GM18909 (cell line): ENCODE results near the gene PDGFRA.
"Not testable (repeated sequence)": the region's sequence is repeated elsewhere in the genome, so short reads cannot be mapped to it uniquely, and the experiment has no call there.

Source experiments
- ATAC-seq: cut with Tn5 transposase; IDR thresholded peaks from one replicate; pipeline ENCODE4 v1.9.1; 2021; ENCODE audit warnings: mild to moderate bottlenecking; ENCODE audit not compliant: unreplicated experiment, poor library complexity

The PDGFRA gene

DNA sequence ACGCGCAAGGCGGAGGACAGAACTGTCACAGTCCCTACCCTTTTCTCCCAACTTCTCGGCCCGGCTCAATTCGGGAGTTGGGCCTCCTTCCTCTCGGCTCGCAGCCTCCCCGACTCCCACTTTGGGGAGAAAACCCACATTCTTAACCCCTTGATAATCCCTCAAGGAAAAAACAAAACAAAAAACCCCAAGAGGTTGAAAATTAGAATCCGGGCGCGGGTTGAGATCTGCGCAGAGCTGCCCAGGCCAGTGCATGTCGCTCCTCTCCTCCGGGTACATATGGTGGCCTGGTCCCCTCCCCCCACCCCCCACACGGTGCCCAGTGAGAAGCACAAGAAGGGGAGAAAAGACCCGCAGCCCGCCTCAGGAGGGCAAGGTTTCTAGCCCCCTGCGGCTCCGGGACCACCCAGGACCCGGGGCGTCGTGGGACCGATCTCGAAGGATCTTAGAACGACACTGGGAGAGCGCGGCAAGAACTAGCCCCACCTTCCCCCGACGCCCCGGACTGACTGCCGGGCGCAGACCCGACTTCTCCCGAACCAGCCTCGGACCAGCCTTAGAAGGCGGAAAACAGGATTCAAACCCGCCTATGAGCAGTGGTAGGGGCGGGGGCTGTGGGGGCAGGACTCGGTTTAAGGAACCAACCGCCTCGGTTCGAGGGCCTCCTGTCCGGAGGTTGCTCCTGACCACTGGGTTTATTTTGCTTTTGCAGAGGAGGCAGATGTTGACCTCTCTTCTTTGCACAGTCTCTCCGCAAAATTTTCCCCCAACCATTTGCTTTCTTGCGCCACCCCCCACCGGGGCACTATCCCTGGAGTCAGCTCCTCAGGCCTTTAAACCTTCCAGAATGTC is 2.5 kb upstream of the PDGFRA start:
- ATAC-seq = no peak

DNA sequence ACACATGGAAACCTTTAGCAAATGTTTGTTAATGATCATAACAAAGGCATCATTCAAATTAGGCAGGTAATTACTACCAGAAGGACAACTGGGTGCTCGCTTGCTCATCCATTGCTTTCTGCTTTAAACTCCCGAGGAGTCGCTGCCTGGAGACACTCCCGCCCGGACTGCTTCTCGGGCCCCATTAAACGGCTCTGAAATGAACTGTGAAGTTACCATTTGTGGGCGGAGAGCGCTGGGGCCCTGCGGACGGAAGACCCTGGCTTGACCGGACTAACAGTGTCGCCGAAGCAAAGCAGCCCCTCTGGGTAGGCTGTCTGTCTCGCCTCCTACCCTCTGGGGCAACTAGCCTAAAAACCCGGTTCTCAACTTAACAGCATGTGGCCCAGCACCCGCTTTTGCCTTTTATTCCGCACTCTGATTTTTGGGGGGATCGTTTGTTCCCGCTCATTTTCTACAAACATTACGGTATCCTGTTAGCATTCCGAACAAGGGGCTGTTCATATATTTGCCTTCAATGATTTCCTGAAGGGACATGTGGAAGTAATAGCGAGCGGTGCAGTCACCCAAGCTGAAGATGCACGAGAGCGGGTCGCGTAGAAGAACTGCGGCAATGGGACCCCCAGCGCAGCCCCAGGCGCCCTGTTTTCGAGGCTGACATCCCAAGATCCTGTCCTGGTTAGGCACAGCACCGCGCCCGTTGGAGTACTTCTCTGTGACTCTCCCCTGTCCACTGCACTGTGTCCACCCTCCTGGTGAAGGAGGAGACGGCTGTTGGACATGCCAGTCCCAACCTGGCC is 1.6 kb upstream of the PDGFRA start:
- ATAC-seq = peak; percentile 26

GRCh38 chr4:54228056-54228527 is 1.0 kb upstream of the PDGFRA start:
- peak; percentile 56 for ATAC-seq

GRCh38 chr4:54228546-54228945 is 547 bp upstream of the PDGFRA start:
- no peak for ATAC-seq

DNA sequence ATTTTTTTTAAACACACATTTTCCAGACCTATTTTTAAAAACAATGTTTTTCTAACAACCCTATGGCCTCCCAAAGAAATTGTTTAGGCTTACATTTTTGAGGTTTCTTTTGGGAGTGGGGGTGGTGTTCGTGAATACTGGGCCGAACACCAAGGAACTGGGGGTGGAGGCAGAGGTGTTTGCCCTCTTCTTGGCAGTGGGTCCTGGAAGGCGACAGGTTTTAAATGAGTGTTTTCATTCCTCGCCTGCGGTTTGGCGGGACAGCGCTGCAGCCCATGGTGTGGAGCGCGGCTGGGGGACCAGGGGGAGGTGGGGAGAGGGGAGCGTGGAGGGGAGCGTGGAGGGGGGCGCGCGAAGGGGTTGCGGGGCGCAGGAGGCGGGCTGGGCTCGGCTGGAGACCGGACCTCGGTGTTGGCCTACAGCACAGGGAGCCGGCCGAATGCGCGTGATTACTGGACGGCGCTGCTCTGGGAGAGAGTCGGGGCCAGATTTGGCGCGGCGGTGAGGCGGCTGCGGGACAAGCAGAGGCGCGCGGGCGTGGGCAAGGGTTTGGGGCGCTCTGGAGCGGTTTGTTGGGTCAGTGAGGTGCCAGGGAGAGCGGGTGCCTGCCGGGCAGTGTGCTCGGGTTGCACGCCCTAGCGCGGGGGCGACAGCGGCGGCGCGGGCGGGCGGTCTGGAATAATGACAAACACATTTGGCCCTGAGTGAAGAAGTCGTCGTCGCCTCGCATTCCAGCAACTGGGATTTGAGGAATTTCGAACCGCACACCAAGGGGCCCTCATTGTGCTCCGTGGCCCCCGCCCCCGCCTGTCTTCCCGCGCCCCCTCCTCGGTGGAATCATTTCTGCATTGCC is 764 bp downstream of the PDGFRA start:
- no peak for ATAC-seq

- ATAC-seq = no peak
Observed at GRCh38 chr4:54230484-54231418, 1.7 kb downstream of the PDGFRA start.

DNA sequence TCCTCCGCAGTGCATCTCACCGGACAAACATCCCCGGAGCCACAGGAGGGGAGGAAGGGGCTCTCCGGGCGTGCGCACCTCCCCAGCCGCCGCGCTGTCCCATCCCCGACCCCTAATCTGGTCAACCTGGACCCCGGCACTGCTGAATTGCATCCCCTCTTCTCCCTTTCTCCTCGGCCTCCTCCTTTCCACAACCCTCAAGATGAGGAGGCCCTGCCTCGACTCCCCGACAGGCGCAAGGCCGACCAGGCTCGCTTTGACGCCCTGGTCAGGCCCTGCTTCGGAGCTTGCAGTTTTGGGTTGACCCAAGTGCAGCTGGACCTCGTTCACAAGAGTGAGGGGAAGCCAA is 2.3 kb downstream of the PDGFRA start:
- ATAC-seq = no peak

DNA sequence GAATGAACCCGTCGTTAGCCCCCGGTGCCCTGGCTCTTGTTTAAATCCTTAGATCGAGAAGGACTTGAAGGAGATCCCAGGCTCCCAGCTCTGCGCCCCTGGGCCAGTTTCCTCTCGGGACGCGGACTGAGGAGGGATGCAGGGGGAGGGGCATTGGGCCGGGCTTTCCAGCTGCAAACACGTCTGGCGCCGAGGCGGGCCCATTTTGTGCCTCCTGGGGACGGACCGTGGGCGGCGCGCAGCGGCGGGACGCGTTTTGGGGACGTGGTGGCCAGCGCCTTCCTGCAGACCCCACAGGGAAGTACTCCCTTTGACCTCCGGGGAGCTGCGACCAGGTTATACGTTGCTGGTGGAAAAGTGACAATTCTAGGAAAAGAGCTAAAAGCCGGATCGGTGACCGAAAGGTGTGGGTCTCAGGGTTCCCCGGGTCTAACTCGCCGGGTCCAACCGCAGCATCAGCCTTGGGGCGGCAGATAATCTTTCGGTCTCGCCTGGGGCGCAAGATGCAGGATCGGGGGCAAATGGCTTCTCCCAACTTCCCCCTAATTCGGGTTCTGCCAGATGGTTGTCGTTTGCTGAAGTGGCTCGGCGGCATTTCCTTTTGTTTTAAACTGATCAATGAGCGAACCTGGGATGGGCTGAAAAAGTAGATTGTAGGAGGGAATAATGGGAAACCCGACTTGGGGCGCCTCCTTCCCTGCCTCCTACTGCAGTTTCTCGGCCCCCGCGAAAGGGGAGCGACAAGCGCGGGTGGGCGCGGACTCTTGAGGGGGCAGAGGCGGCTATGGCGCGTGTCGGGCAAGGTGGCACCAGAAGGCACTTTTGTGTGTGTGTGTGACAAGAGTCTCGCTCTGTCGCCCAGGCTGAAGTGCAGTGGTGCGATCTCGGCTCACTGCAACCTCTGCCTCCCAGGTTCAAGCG is 2.9 kb downstream of the PDGFRA start:
- ATAC-seq = no peak

DNA sequence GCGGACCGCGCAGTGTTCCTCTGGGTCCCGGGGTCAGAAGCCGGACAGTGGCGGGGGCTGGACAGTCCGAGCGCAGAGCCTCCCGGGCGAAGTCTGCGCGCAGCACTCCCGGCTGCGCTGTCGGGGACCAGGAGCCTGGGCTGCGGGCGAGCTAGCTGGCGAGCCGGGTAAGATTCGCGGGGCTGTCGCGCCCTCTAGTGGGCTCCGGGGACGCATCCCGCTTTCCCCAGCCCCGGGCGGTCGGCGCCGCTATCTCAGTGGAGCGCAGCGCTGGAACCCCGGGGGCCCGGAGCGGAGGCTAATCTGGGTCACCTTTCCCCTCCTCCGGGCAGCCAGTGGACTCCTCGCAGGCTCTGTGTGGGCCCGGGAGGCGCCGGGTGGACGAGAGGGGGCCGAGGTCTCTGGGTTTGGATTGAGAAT is 4.2 kb downstream of the PDGFRA start:
- ATAC-seq = peak; percentile 87

DNA sequence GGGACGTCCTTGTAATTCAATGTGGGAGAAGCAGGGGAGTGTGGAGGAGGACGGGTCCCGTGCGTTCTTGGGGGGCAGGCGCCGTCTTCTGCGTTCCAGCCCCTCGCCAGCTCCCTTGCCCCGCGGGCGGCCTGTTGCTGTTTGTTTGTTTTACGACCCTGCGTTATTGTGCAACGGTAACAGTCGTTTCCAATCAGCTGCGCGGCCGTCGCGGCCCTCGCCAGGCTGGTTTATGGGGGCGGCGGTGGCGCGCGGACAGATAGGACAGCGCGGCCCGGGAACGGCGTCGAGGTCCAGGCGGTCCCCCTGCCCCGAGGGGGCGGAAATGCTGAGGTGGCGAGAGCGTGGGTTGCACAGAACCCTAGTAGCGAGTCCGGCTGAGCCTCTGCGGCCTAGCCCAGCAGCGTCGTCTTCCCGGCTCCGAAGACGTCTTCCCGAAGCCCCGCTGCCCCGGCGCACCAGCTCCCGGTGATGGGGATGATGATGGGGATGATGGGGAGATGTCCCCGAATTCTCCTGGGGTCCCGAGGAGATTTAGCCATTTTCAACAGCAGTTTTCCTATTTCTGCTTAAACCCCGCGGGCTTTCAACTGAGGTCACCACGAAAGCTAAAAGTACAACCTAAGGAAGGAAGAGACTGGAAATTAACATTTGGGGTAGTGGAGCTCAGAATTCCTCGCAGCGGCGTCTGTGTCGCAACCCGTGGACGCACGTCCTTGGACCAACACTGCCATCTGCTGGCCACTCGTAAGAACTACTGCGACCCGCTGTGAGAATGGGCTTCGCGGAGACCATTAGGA is 4.8 kb downstream of the PDGFRA start:
- ATAC-seq = peak; percentile 8

DNA sequence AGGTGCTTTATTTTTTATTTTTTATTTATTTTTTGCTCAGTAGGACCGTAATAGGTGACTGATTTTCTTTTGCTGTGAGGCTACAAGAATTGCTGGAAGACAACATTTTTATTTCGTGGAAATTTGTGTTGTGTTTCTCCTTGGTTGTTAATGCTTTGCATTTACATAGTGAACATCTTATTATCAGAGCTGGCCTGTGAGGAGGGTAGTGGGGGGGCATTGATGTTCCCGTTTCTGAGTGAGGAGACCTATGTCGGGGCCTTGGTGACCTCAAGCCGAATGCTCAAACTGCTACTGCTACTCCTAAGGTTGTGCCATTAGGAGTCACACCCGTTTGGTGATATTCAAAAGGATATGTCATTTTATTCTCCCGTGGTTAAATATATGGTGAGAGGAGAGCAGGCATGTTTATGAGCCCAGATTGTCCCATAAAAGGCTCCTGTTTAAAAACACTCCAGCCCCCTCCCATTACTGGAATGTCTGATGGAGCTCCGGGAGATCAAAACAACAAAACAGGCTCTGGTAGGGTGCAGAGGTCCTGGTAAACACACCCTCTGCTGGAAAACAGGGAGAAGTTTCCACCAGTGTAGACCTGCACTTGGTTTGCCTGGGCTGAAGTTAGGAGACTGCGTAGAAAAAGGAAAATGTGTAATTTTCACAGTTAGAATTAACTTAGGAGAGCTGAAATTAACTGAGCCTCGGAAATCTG is 5.6 kb downstream of the PDGFRA start:
- ATAC-seq = no peak

- ATAC-seq = not testable (repeated sequence)
Observed at GRCh38 chr4:54236316-54236715, 7.2 kb downstream of the PDGFRA start.

GRCh38 chr4:54237770-54238169 is 8.7 kb downstream of the PDGFRA start:
- no peak for ATAC-seq

- no peak for ATAC-seq
Observed at GRCh38 chr4:54238389-54238788, 9.3 kb downstream of the PDGFRA start.

DNA sequence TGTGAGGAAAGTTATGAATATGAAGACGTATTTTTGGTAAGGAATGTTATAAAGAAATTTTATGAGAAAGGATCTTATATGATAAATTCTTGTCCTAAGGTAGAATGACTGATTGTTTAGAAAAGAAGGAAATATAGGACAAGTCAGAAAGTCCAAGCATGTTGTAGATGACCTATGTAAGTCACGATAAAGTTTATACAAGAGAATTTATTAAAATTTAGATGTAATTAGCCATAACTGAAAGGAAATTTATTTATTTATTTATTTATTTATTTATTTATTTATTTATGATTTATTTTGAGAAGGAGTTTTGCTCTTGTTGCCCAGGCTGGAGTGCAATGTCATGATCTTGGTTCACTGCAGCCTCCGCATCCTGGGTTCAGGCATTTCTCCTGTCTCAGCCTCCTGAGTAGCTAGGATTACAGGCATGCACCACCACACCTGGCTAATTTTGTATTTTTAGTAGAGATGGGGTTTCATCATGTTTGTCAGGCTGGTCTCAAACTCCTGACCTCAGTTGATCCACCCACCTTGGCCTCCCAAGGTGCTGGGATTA is 12.3 kb downstream of the PDGFRA start:
- not testable (repeated sequence) for ATAC-seq

GRCh38 chr4:54243541-54243940 is 14.4 kb downstream of the PDGFRA start:
- not testable (repeated sequence) for ATAC-seq

DNA sequence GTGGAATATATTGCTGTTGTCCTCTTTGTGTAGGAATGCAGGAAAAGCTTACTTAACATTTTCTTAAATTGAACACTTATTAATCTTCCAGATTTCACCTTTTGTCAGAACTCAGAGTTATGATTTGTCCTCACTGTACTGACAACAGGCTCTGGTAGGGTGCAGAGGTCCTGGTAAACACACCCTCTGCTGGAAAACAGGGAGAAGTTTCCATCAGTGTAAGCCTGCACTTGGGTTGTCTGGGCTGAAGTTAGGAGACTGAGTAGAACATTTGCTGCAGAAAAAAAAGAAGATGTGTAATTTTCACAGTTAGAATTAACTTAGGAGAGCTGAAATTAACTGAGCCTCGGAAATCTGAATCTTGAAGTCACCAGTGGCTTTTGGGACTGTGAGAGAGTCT is 23.2 kb downstream of the PDGFRA start:
- ATAC-seq = not testable (repeated sequence)
